ENCODE data around the gene ATP10B. TPM values are rescaled to one million over a fixed set of nuclear protein-coding genes. Genes with fewer than 3 reads are reported as not detected.

ATP10B gene
- total RNA-seq, 4 donors from 2014 or later, result 9.0 to 45.9 (median 13.9) TPM

- Histone ChIP-seq H3K27me3 (no peaks in the 10 kb centered on the region), H3K4me3 (no peak overlapping the region), H3K9me3 (no peaks in the 10 kb centered on the region), H3K4me1 (no peaks in the 10 kb centered on the region), H3K27ac (no peak overlapping the region), H3K36me3 (peaks cover 0 to 15% (median 0%) of the 10 kb centered on the region in 3 donors)
- no peak for DNase-seq (ENCODE audit: low spot score in 2 of 2)
- WGBS, 2 donors, result 77 to 79% methylated on average over 4 of the region's 4 CpGs
- TF ChIP-seq CTCF (IDR thresholded peaks at IDR 0.05), result no peak
- TF ChIP-seq EP300 (IDR thresholded peaks at IDR 0.05), result no peak
These were observed 208.3 kb downstream of the ATP10B start for GRCh38 chr5:160643616-160644240.

- Histone ChIP-seq H3K27me3 (no peaks in the 10 kb centered on the region), H3K9me3 (no peaks in the 10 kb centered on the region), H3K4me1 (no peaks in the 10 kb centered on the region), H3K27ac (no peak overlapping the region), H3K36me3 (peaks cover 0 to 29% (median 0%) of the 10 kb centered on the region in 3 donors), H3K4me3 (no peak overlapping the region)
- no peak for TF ChIP-seq CTCF (IDR thresholded peaks at IDR 0.05)
- TF ChIP-seq EP300 (IDR thresholded peaks at IDR 0.05), result no peak
- TF ChIP-seq POLR2A (IDR thresholded peaks at IDR 0.05), result no peak
- no peak for DNase-seq (ENCODE audit: low spot score in 2 of 2)
These were observed 210.6 kb downstream of the ATP10B start for GRCh38 chr5:160641405-160641804.

- Histone ChIP-seq H3K36me3 (peaks cover 0 to 39% (median 0%) of the 10 kb centered on the region in 3 donors), H3K9me3 (no peaks in the 10 kb centered on the region), H3K27ac (no peak overlapping the region), H3K27me3 (no peaks in the 10 kb centered on the region), H3K4me1 (no peaks in the 10 kb centered on the region), H3K4me3 (no peak overlapping the region)
- no peak for DNase-seq (ENCODE audit: low spot score in 2 of 2)
- WGBS, 2 donors, result 84 to 88% methylated on average over 7 of the region's 7 CpGs
- no peak for TF ChIP-seq POLR2A (IDR thresholded peaks at IDR 0.05)
- TF ChIP-seq CTCF (IDR thresholded peaks at IDR 0.05), result no peak
These were observed 211.6 kb downstream of the ATP10B start for GRCh38 chr5:160640406-160640805.

- TF ChIP-seq POLR2A (IDR thresholded peaks at IDR 0.05), result no peak
- TF ChIP-seq EP300 (IDR thresholded peaks at IDR 0.05), result no peak
- TF ChIP-seq CTCF (IDR thresholded peaks at IDR 0.05), result no peak
- Histone ChIP-seq H3K9me3 (no peaks in the 10 kb centered on the region), H3K27me3 (no peaks in the 10 kb centered on the region), H3K27ac (no peak overlapping the region), H3K4me3 (no peak overlapping the region), H3K36me3 (peaks cover 0 to 59% (median 0%) of the 10 kb centered on the region in 3 donors), H3K4me1 (no peaks in the 10 kb centered on the region)
- DNase-seq (ENCODE audit: low spot score in 2 of 2), result no peak
- 65 to 77% methylated on average over 3 of the region's 3 CpGs for WGBS, 2 donors
These were observed 213.8 kb downstream of the ATP10B start for GRCh38 chr5:160638161-160638742.

DNA sequence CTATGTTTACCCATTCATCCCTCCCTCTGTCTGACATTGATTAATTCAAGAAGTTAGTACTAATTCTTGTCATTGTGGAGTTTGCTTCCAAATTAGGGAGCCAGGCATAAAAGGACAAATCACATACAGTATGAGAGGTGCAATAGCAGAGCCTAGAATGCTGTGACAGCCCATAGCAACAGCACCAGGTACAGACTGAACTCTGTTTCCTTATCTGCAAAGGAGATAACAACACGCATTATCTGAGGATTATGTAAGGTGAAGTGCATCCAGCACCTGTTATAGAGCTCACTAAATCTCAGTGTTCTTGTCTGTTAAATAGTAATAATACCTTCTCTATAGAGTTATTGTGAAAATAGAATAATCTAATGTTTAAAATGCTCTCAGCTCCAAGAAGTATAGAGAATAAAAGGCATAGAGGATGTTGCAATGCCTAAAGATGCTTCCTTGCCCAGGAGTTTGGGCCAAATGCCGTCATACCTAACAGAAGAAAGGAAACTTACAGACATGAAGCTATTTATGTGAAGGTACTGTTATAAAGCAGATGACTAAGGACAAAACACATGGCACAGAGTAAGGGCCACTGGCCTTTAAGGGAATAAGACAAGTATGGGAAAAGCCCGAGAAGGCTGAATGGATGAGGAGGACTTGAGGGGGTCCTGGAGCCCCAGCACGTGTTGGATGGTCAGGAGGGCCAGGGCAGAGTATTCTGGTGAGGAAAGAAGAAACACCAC, 214.5 kb downstream of the ATP10B start:
- no peaks in the 10 kb centered on the region for H3K27me3 ChIP-seq
- H3K9me3 ChIP-seq, result no peaks in the 10 kb centered on the region
- TF ChIP-seq CTCF (IDR thresholded peaks at IDR 0.05) (no peak), POLR2A (IDR thresholded peaks at IDR 0.05) (no peak), EP300 (IDR thresholded peaks at IDR 0.05) (no peak)
- H3K4me1 ChIP-seq, result no peaks in the 10 kb centered on the region
- no peak for DNase-seq (ENCODE audit: low spot score in 2 of 2)
- H3K4me3 ChIP-seq, result no peak overlapping the region
- WGBS, 2 donors, result 86 to 90% methylated on average over 4 of the region's 4 CpGs
- peaks cover 0 to 60% (median 0%) of the 10 kb centered on the region in 3 donors for H3K36me3 ChIP-seq
- H3K27ac ChIP-seq, result no peak overlapping the region

Measured in tibial nerve (tissue), 4 donors.